Activated T-helper 17 cell treated with anti-CD3 and anti-CD28 coated beads, Interleukin-2, amount 50 U/mL, for 72 hours (primary cell): ENCODE data around the gene ANKRD33B. TPM values are rescaled to one million over a fixed set of nuclear protein-coding genes. Genes with fewer than 3 reads are reported as not detected.

Source experiments
- ATAC-seq: fragments of 150-1000 bp; cut with Tn5 transposase; replicated peaks from 2 replicates; pipeline ENCODE4 v1.10.0; 2021; ENCODE audit warnings: mild to moderate bottlenecking, moderate library complexity
- H3K27ac Mint-ChIP-seq: one replicate; pipeline ENCODE4 v1.8.0; 2022; ENCODE audit warnings: mixed read lengths
- H3K27me3 Mint-ChIP-seq: one replicate; pipeline ENCODE4 v1.8.0; 2022; ENCODE audit warnings: mixed read lengths
- H3K36me3 Mint-ChIP-seq: one replicate; pipeline ENCODE4 v1.8.0; 2022; ENCODE audit warnings: low read depth, mild to moderate bottlenecking, mixed read lengths
- H3K4me1 Mint-ChIP-seq: one replicate; pipeline ENCODE4 v1.8.0; 2022; ENCODE audit warnings: mixed read lengths
- H3K4me3 Mint-ChIP-seq: one replicate; pipeline ENCODE4 v1.8.0; 2022; ENCODE audit warnings: mild to moderate bottlenecking, mixed read lengths
- H3K9me3 Mint-ChIP-seq: one replicate; pipeline ENCODE4 v1.8.0; 2022; ENCODE audit warnings: mixed read lengths
- total RNA-seq, 2 donors: library from RNA; stranded (reverse); gene quantifications; one replicate each; pipeline ENCODE4 v1.2.3, GENCODE V29; 2022

The ANKRD33B gene
- total RNA-seq, 2 donors from 2014 or later = 7.8 to 12.2 TPM

DNA sequence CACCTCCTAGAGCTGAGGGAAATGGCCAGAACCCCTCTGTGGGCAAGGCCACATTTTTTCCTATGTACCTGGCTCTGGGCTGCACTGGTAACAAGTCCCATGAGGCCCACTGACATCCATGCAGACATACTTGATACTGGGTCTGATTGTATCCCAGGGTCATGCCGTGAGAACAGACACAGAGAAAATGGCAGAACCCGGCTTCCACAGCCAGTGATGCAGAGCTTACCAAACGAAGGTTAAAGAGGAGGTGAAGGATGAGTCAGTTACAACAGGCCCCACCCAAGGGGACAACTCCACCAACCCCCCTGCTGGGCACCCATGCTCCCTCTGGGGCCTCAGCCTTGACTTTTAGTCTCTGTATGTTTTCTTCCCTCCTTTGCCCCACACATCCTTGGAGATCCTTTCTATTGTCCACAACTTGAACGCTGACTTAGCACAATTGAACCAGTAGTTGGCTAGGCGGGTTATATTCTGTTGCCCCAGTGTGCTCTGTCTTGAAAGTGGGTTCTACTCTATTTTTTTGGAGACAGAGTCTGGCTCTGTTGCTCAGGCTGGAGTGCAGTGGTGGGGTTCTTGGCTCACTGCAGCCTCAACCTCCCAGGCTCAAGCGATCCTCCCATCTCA lies 103.7 kb downstream of the ANKRD33B start:
- Mint-ChIP-seq H3K36me3 (no peaks in the 10 kb centered on the region), H3K4me1 (no peaks in the 10 kb centered on the region), H3K4me3 (no peak overlapping the region), H3K9me3 (no peaks in the 10 kb centered on the region), H3K27ac (no peak overlapping the region), H3K27me3 (peaks cover 3% of the 10 kb centered on the region)
- ATAC-seq = no peak

- Mint-ChIP-seq H3K27ac (no peak overlapping the region), H3K4me3 (no peak overlapping the region), H3K9me3 (no peaks in the 10 kb centered on the region), H3K36me3 (no peaks in the 10 kb centered on the region), H3K27me3 (no peaks in the 10 kb centered on the region), H3K4me1 (no peaks in the 10 kb centered on the region)
- no peak for ATAC-seq
Measured at GRCh38 chr5:10668697-10669096, 104.8 kb downstream of the ANKRD33B start.

- no peaks in the 10 kb centered on the region for H3K9me3 Mint-ChIP-seq
- H3K4me3 Mint-ChIP-seq = no peak overlapping the region
- no peaks in the 10 kb centered on the region for H3K36me3 Mint-ChIP-seq
- H3K4me1 Mint-ChIP-seq = no peaks in the 10 kb centered on the region
- no peaks in the 10 kb centered on the region for H3K27me3 Mint-ChIP-seq
- H3K27ac Mint-ChIP-seq = no peak overlapping the region
- ATAC-seq = no peak
Measured at GRCh38 chr5:10669983-10670382, 106.1 kb downstream of the ANKRD33B start.

GRCh38 chr5:10671041-10672008 lies 107.5 kb downstream of the ANKRD33B start:
- Mint-ChIP-seq H3K9me3 (no peaks in the 10 kb centered on the region), H3K27ac (no peak overlapping the region), H3K4me3 (no peak overlapping the region), H3K4me1 (no peaks in the 10 kb centered on the region), H3K36me3 (no peaks in the 10 kb centered on the region), H3K27me3 (no peaks in the 10 kb centered on the region)
- ATAC-seq = no peak

- no peak overlapping the region for H3K4me3 Mint-ChIP-seq
- H3K27ac Mint-ChIP-seq = no peak overlapping the region
- no peak for ATAC-seq
- no peaks in the 10 kb centered on the region for H3K27me3 Mint-ChIP-seq
- H3K36me3 Mint-ChIP-seq = no peaks in the 10 kb centered on the region
- H3K9me3 Mint-ChIP-seq = no peaks in the 10 kb centered on the region
- H3K4me1 Mint-ChIP-seq = no peaks in the 10 kb centered on the region
Measured at GRCh38 chr5:10672146-10673016, 108.5 kb downstream of the ANKRD33B start.

- no peaks in the 10 kb centered on the region for H3K27me3 Mint-ChIP-seq
- H3K4me3 Mint-ChIP-seq = no peak overlapping the region
- no peaks in the 10 kb centered on the region for H3K4me1 Mint-ChIP-seq
- ATAC-seq = no peak
- H3K36me3 Mint-ChIP-seq = peaks cover 4% of the 10 kb centered on the region
- peaks cover 3% of the 10 kb centered on the region for H3K9me3 Mint-ChIP-seq
- no peak overlapping the region for H3K27ac Mint-ChIP-seq
Measured at GRCh38 chr5:10673017-10673389, 109.1 kb downstream of the ANKRD33B start.

DNA sequence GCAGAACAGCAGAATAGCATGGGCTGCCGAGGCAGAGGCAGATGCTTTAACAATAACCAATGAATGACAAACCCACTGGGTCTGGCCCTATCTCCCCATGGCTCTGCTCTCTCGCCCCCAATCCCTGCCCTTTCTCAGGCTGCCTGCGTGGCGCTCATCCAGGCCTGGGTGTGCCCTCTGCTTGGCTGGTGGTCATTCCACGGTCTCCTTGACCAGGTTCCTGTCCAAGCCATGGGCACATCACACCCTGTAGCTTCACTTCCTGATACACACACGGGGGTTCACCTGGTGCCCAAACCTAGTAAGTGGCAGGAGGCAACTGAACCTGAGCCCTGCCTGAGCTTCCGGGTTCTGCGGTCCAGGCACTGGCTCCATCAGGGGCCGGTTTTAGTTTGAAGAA lies 109.5 kb downstream of the ANKRD33B start:
- H3K4me1 Mint-ChIP-seq = no peaks in the 10 kb centered on the region
- no peak overlapping the region for H3K4me3 Mint-ChIP-seq
- peaks cover 4% of the 10 kb centered on the region for H3K9me3 Mint-ChIP-seq
- ATAC-seq = no peak
- H3K27ac Mint-ChIP-seq = no peak overlapping the region
- peaks cover 7% of the 10 kb centered on the region for H3K36me3 Mint-ChIP-seq
- no peaks in the 10 kb centered on the region for H3K27me3 Mint-ChIP-seq

DNA sequence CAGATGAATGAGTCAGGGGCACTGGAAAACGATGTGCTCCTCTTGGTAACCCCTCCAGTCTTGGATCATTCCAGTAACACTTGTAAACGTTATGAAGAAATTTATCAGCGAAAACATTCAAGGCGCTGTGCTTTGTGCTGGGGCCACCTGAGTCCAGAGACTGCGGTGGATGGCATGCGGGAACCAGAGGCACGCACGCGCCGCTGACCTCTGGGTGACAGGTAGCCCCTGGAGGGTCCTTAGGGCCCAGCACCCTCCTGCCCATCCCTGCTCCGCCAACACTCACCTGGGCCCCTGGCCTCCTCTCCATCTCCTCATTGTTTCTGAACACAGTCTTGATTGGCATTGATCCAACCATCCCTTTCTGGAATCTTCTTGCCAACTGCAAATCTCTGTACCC lies 110.2 kb downstream of the ANKRD33B start:
- Mint-ChIP-seq H3K27ac (no peak overlapping the region), H3K9me3 (peaks cover 4% of the 10 kb centered on the region), H3K36me3 (peaks cover 11% of the 10 kb centered on the region), H3K4me3 (no peak overlapping the region), H3K27me3 (no peaks in the 10 kb centered on the region), H3K4me1 (no peaks in the 10 kb centered on the region)
- no peak for ATAC-seq

GRCh38 chr5:10674582-10674981 lies 110.7 kb downstream of the ANKRD33B start:
- no peak overlapping the region for H3K4me3 Mint-ChIP-seq
- H3K36me3 Mint-ChIP-seq = peaks cover 13% of the 10 kb centered on the region
- H3K4me1 Mint-ChIP-seq = no peaks in the 10 kb centered on the region
- no peak overlapping the region for H3K27ac Mint-ChIP-seq
- H3K9me3 Mint-ChIP-seq = peaks cover 4% of the 10 kb centered on the region
- no peaks in the 10 kb centered on the region for H3K27me3 Mint-ChIP-seq
- ATAC-seq = no peak

- no peak for ATAC-seq
- H3K4me1 Mint-ChIP-seq = no peaks in the 10 kb centered on the region
- H3K27me3 Mint-ChIP-seq = no peaks in the 10 kb centered on the region
- H3K4me3 Mint-ChIP-seq = no peak overlapping the region
- H3K27ac Mint-ChIP-seq = no peak overlapping the region
- peaks cover 4% of the 10 kb centered on the region for H3K9me3 Mint-ChIP-seq
- peaks cover 19% of the 10 kb centered on the region for H3K36me3 Mint-ChIP-seq
Measured at GRCh38 chr5:10675177-10675700, 111.4 kb downstream of the ANKRD33B start.

GRCh38 chr5:10676224-10676623 lies 112.4 kb downstream of the ANKRD33B start:
- H3K9me3 Mint-ChIP-seq = peaks cover 4% of the 10 kb centered on the region
- ATAC-seq = no peak
- H3K4me3 Mint-ChIP-seq = no peak overlapping the region
- H3K27me3 Mint-ChIP-seq = no peaks in the 10 kb centered on the region
- H3K4me1 Mint-ChIP-seq = no peaks in the 10 kb centered on the region
- peaks cover 28% of the 10 kb centered on the region for H3K36me3 Mint-ChIP-seq
- no peak overlapping the region for H3K27ac Mint-ChIP-seq

- ATAC-seq = no peak
- Mint-ChIP-seq H3K4me3 (no peak overlapping the region), H3K36me3 (peaks cover 29% of the 10 kb centered on the region), H3K9me3 (peaks cover 4% of the 10 kb centered on the region), H3K27ac (no peak overlapping the region), H3K27me3 (no peaks in the 10 kb centered on the region), H3K4me1 (no peaks in the 10 kb centered on the region)
Measured at GRCh38 chr5:10676946-10677345, 113.1 kb downstream of the ANKRD33B start.

DNA sequence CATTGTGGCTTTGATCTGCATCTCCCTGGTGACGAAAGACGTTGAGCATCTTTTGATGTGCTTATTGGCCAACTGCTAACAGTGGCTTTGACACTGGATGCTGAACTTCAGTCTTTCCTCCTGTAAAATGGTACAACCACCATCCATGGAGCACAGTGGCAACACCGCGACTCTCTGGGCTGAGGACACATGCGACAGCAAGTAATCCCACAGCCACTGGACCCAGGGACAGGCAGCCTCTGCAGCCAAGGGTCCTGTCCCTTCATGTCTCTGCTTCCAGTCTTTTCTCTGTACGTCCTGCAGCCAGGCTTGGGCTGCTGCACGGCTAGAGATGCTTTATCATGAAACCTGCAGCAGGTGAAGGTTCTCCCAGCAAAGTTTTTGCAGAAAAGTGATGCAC lies 113.7 kb downstream of the ANKRD33B start:
- peaks cover 4% of the 10 kb centered on the region for H3K9me3 Mint-ChIP-seq
- no peak for ATAC-seq
- H3K27me3 Mint-ChIP-seq = no peaks in the 10 kb centered on the region
- peaks cover 35% of the 10 kb centered on the region for H3K36me3 Mint-ChIP-seq
- no peak overlapping the region for H3K4me3 Mint-ChIP-seq
- no peaks in the 10 kb centered on the region for H3K4me1 Mint-ChIP-seq
- H3K27ac Mint-ChIP-seq = no peak overlapping the region

DNA sequence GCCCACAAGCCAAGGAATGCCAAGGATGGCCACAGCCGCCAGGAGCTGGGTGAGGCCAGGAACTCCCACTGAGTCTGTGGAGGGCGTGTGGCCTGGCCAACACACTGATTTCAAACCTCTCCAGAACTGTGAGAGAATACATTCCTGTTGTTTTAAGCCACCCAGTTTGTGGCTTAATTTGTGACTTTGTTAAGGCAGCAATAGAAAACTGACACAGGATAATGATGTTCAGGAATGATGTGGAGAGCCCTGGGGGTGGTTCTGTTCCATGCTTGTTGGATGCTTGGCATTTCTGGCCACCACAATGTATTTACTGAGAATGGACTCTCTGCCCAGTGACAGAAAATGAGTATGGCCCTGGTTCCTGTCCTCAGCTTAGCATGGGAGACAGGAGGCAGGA lies 114.4 kb downstream of the ANKRD33B start:
- ATAC-seq = no peak
- no peak overlapping the region for H3K27ac Mint-ChIP-seq
- peaks cover 42% of the 10 kb centered on the region for H3K36me3 Mint-ChIP-seq
- H3K4me3 Mint-ChIP-seq = no peak overlapping the region
- H3K4me1 Mint-ChIP-seq = no peaks in the 10 kb centered on the region
- H3K27me3 Mint-ChIP-seq = no peaks in the 10 kb centered on the region
- H3K9me3 Mint-ChIP-seq = peaks cover 4% of the 10 kb centered on the region
